Fibroblast of the conjunctiva (primary cell): ENCODE data around the gene NHSL1.

Source experiments
- DNase-seq: peaks from one replicate; pipeline ENCODE4 v3.0.0-alpha.2; 2010; ENCODE audit warnings: low read depth

NHSL1 gene

DNA sequence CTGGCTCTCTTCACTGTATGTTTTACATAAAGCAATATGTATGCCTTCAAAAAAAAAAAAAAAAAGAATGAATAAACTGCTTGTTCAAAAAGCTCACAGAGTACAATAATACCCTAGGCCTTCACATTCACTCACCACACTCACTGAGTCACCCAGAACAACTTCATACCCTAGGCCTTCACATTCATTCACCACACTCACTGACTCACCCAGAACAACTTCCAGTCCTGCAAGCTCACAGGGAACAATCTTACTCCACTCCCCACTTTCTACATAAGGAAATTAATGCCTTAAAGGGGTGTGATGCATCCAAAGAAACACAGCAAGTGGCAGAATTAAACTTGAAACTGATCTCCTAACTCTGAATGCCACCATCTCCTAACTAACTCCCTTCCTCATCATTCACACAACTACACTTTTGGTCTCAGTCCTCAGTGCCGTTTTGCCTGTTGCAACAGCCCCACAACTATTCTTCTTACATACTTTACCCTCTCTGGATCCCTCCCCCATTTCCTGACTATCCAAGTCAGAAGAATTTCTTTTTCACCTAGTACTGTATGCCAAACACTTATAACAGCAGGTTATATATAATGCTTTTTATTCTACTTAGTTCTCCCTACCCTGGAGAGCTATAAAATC is 34.2 kb downstream of the NHSL1 start:
- DNase-seq: peak; percentile 74

DNA sequence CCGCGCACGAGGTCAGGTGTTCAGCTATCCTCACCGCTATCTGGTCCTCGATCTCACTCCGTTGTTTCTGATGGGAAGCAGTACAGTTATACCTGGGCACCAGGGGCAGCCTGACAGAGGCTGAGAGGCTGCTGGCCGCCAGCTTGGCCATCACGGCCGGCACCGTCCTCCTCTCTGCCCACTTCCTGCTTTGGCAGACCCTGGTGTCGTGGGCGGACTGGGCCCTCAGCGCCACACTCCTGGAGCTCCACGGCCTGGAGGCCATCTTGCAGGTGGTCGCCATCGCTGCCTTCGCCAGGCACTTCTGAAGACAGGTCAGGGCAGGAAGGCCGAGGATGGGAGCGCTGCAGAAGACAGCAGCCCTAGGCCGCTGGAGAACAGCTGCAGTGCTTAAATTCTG is 35.2 kb downstream of the NHSL1 start:
- no peak for DNase-seq

DNA sequence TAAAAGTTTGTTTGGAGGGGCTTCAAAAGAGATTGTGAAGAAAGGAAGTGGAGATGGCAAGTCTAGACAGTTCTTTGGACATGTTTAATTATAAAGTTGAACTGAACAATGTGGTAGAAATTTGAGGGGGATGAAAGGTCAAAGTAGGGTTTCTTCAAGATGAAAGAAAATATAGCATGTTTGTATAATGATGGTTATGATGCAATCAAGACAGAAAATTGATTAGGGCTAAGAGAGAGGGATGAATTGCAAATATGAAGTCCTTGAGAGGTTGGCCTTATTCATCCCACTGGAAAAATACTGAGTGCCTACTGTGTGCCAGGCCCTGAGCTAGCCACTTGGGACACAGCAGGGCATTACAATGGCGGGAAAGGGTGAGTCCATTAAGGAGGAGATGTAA is 37.6 kb downstream of the NHSL1 start:
- DNase-seq: no peak

DNA sequence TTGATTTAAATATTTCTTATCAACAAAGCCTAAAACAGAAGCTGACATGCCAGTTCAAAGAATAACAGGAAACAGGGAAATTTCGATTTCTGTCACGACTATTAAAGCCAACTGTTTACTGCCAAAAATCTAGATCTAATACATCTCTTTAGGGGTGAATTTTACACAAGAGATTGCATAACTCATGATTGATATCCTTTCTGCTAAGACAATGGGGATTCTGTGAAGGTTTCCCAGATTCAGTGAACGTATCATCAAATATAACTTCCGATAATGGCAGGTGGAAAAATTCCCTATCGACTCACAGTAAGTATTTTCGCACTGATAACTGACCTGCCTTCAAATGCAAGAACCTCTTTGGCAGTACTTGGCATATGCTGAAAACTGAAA is 42.9 kb downstream of the NHSL1 start:
- no peak for DNase-seq

DNA sequence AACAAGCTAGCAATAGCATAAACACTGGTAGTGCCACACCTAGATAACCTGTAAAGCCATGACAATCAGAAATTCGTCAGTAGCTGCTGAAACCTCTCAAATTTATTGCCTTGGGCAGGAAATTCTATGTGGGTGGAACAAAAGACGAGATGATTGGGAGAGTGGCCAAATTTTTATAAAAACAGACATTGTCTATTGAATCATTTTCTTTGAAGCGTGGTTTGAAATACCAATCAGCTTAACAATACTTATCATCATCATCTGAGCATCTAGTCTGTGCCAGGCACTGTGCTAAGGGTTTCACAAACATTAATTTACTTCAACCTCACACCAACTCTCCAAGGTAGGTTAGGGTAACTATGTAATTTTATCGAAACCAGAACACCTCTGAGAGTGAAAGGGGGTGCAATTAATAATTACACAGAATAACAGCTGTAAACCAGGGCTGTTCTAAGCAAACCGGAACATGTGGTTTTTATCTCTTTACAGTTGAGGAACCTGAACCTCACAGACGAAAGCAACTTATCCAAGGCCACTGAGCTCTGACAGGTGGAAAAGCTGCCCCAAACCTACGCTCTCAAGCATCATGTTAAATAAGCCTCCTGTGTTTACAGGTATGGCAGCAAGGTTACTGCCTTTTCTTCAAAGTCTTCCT is 43.4 kb downstream of the NHSL1 start:
- DNase-seq: no peak

DNA sequence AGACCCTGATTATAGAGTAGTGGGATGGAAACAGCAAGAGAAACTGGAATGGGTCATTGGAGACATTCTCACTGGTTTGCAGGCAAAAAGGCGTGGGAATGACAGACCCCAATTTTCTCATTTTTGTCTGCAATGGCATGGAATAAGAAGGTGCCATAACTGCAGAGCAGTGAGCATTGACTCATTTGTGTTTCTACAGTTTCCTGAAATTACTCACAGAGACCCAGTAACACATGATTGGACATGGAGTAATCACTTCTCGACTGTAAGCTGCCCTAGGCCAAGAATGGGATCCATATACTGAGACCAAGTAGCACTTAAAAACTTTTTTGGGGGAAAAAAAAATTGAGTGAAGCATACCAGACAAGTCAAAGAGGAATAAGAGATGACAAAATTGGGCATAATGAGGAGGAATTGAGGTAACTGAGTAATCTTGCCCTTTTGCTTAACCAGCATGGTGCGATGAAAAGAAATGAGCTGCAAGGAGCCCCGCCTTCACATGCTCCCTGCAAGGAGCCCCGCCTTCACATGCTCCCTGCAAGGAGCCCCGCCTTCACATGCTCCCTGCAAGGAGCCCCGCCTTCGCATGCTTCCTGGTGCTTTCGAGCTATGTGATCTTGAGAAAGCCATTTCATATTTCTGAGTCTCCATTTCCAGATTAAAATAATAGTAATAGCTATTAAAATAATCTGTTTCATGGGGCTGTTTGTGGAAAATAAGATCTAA is 44.1 kb downstream of the NHSL1 start:
- no peak for DNase-seq

DNA sequence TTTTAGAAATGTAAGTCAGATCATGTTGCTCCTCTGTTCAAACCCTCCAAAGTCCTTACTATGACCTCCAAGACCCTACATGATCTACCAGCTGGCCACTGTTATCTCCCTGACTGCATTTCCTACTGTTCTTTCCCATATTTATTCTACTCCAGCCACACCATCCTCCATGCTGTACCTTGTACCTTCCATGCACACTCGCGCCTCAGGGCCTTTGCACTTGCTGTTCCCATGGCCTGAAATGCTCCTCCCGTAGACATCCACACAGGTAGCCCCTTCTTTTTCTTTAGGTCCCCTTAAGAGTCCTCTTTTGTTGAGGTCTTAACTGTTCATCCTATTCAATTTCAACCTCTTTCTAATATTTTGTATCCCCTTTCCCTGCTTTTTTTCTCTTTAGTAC is 48.3 kb downstream of the NHSL1 start:
- DNase-seq: no peak

DNA sequence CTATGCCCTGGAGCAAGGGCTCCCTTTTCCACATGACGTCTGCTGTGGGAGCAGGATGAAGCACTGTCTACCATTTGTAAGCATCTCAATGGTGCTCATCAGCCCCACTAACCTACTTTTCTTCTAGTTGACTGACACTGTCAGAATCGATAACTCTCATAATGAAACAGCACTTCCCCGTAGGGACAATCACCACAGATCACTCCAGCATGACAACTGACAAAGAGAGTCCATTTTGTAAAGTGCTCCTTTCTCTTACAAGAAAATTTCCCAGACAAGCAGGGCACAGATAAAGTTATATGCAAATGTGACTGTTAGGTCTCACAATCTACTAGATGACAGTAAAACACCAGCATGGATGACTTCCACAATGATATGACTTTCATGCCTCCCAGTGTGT is 48.8 kb downstream of the NHSL1 start:
- no peak for DNase-seq

DNA sequence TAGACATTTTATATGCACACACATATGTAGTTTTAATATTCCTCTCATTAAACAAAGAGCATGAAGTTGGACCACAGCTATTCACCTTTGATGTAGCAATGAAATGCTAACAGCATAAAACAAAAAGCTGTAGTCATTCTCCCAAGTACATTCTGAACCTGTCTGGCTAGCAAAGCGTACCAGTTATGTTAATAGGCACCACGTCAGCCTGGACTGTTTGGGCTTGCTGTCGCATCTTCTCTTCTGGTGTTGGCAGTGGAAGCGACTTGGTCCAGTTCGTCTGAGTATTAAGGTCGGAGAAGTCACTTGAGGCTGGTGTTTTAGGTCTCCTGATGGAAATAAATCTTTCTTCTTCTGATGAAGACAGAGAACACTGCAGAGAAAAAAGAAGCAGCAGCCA is 52.5 kb downstream of the NHSL1 start:
- DNase-seq: no peak

DNA sequence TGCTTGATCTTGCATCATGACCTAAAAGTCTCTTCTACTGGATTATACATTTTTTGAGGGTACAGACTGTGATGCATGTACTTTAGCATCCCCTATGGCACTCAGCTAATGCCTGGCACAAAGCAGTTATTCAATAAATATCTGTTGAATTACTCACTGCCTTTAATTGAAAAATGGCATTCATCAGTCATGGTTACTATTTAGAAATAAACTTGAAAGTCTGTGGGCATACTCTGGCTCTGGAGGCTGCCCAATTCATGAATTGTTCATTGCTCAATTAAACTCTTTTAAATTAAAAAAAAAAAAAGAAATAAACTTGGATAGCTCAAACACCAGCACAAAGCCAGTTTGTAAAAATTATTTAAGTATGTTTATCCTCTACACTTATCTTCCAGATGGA is 55.3 kb downstream of the NHSL1 start:
- DNase-seq: no peak

DNA sequence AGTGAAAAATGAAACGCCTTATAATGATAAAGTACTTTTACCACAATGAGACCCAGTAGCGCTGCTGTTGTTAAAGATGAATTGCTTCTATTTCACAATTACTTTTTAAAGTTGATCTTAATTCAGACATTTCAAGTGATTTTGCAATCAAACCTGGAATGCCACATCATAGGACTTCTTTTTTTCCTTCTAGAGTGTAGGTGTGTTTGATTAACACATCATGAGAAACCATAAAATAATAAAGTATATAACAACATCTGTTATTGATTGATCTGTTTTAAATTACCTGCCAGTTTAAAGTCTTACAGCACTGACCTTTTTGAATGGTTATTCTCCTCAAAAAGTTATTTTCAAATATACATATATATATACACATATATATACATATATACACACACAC is 56.6 kb downstream of the NHSL1 start:
- no peak for DNase-seq

DNA sequence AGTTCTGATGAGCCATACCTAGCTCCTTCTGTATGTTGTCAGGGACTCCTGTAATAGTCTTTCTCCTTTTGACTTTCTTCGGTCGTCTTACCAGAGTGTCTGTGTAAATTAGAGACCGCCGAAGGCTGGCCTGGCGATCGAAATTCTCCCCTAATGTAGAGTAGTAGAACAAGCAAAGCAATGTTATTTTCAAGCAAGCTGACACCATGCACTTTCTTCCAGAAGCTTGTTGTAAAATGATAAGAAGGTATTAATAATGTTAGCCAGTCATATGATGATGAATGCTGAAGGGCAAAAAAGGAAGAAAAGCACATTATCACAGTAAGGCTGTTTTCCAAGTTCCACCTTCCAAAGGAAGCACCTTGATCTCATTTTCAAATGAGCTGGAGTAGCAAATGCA is 57.3 kb downstream of the NHSL1 start:
- no peak for DNase-seq

DNA sequence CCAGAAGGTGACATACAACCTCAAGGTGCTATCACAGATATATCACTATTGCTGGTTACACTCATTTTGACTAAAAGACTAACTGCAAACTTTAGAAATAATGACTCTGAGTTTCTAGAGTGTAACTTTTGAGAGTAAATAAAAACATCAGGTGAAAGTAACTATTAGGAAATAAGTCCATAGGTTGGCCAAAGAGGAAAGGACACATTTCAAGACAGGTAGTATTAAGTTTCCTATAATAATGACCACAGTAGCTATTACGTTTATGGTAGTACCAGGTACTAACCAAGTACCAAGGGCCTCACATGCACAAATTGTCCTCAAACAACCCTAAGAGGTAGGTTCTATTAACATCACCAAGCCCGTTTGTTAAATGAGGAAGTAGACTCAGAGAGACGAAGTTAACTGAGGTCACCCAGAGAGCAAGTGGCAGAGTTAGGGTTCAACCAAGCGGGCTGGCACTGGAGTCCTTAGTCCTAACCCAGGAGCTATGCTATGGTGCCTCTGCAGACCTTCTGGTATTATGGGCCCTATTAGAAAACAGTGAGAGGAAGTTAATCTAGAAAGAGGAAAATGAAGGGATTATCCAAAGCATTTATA is 58.4 kb downstream of the NHSL1 start:
- no peak for DNase-seq

DNA sequence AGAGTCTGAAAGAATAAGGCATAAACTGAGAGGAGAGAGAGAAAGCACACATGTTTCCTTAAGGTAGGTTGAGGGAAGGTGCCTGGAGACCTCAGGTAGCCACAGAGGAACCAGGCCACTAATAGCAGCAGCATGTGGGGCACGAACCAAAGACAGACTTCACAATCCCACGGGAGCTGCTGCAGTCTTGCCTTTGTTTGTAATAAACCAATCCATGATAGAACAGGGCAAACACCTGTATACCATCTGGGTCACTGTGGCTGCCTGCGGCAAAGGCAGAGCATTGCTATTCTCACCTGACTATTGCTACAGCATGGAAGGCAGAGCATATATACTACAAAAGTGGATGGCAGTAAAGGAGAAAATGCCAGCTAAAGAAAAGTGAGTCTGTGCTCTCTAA is 59.0 kb downstream of the NHSL1 start:
- no peak for DNase-seq

DNA sequence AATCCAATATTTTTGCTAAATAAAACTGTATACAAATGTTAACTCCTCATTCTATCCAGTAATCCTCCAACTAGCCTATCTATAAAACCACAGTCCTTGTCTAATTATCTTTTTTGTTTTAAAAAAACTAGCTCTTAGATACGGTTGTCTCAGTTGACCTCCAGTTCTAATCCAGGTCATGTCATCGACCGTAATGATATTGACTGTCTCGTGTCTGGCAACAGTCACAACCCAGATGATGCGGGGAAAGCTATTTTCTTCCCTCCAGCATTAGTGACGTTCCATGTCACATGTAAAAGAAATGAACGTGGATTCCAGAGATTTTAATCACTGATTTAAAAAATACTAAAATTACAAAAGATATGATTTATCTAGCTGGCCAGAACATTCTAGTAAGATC is 59.7 kb downstream of the NHSL1 start:
- no peak for DNase-seq

DNA sequence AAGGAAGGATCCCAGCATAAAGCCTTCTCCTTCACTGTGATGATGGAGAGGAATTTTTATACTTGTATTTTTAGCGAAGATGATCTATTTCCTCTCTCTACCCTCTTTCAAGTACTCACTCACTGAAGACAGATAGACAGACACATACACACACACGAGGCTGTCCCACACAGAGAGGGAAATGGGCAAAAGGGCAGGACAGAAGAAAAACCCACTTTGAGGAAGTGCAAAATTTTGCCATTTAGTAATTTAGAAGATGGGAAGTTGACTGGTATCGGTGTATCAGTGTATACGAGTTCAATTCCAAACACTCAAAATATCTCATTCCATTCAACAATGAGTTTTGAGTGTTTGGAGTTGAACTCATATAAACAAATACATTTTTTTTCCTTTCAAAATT is 64.4 kb downstream of the NHSL1 start:
- DNase-seq: no peak

DNA sequence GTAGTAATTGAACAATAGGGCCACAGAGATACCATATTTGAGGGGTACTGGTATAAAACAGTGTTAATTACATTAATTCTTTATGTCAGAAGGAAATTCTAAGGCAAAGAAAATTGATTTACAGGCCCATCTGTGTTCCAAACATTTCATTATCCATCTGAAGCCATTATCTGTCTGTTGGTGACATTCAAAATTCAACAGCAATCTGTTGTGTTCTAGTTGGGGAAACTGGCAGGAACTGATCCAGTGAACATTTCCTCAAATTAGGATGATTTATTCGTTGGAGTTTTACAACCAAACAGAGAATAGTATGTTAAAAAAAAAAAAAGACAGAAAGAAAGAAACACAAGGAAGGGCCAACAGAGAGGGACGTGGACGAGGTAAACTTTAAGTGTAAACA is 65.2 kb downstream of the NHSL1 start:
- DNase-seq: no peak

DNA sequence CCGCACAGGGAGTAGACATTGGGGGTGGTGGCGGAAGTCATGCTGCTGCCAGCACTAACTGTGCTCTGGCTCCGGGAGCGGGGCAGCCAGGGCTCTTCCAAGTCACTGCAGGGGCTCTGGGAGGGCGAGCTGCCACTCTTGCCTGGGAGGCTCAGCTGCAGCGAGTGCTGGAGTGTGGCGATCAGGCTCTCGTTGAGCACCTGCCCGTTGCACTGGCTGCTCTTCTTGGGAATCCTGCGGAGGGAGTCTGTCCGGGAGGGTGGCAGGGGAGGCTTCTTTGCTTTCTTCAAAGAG is 67.3 kb downstream of the NHSL1 start:
- DNase-seq: no peak

DNA sequence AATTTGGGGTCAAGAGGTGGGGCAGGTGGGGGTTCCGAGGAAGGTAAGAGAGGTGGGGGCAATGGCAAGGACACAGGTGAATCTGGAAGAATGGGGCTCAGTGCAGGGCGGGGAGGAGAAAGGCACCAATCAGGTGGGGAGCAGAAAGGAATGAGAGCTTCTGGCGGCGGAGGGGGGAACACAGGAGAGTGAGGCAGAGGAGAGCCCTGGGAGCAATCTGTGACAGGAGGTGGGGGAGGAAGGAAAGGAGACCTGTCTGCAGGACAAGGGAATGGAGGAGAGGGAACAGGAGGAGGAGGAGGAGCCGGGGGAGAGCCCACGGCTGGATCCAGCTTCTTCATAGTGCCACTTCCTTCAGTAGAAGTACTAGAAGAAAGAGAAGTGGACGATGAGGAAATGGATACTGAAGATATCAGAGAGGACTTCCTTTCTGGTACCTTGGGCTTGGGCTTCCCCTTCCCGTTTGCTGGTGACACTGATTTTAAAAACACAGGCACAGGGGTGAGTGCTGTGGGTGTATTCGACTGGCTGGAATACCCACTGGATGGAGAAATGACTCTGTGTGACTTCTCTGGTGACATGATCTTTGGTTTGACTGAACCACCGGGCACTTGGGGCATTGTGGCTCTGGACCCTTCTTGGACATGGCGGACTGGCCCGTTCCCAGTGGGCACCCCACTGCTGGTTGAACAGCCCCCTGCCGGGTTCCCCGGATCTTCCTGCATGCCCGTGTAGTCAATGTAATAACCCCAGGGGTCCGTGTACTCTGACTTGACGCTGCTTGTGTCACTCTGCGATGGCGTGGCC is 67.8 kb downstream of the NHSL1 start:
- DNase-seq: no peak

DNA sequence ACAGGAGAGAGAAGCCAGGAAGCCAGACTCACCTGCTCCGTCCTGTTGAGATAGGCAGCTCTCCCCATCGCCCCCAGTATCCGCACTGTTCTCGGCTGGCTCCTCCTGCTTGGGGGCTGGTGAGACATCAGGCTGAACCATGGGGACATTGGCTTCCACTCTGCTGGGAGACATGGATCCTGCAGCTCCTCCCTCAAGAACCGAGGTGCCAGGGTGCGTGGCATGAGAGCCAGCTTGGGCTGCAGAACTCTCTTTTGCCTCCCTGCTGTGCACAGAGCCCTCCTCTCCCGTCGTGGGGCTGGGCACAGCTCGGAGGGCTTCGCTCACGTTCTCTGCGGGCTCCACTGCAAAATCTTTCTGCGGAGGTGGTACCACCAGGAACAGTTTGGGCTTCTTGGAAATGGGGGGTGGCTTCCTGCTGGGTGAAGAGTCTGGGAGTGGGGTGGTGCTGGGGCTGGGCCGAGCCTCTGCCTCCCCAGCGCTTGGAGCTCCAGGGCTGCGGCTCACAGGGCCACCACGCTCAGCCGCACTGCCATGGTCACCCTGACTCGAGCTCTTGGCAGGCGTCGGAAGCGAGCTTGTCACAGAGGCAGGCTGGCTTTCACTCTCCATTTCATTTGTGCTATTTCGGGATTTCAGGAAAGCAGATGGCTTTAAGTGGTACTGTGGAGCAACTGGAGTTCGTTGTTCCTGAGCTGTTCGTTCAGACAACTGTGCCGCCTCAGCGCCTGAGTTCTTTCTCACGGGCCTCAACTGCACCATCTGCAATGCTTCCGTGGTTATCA is 68.7 kb downstream of the NHSL1 start:
- DNase-seq: no peak

DNA sequence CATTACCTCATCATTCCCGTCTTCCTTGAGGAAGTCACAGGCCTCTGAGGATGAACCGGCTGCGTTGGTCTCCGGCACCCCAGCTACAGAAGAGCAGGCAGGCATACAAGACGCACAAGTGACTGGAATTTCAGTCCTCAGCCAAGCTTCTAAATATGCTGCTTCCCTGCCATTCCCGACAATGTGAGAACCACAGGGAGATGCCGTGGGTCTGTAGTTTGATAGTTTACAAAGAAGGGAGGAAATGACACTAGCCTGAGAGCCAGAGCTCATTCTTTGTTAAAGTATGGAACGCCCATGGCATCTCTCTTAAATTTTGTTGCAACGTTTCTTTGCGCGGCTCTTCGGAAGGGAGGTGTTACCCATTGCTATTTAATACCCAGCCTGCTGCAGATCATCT is 69.5 kb downstream of the NHSL1 start:
- no peak for DNase-seq
